Thyroid gland (tissue), 4 donors: Measurements from ENCODE around the gene LEMD3. TPM values are rescaled to one million over a fixed set of nuclear protein-coding genes. Genes with fewer than 3 reads are reported as not detected.

Experiments
- DNase-seq, 2 donors: peaks; one replicate each; pipeline ENCODE4 v3.0.0-alpha.2; 2019
- H3K27ac ChIP-seq, 3 donors: fragments of 200-600 bp; sonication (generic); 1 replicate in 2 of 3; 2 replicates in 1 of 3; pipeline ENCODE4 v1.5.1; 2016 to 2019; ENCODE audit warnings: mild to moderate bottlenecking in 1 of 3, moderate library complexity in 1 of 3
- H3K27me3 ChIP-seq: fragments of 200-600 bp; sonication (generic); one replicate; pipeline ENCODE4 v1.5.1; 2019
- H3K36me3 ChIP-seq, 2 donors: fragments of 200-600 bp; sonication (generic); one replicate each; pipeline ENCODE4 v1.5.1; 2016 to 2019
- H3K4me1 ChIP-seq, 2 donors: fragments of 200-600 bp; sonication (generic); one replicate each; pipeline ENCODE4 v1.5.1; 2017 to 2019
- H3K4me3 ChIP-seq, 3 donors: fragments of 200-600 bp; sonication (generic); replicated peaks in 1 of 3; 1 replicate in 2 of 3; 2 replicates in 1 of 3; pipeline ENCODE4 v1.5.1; 2016; ENCODE audit warnings: mild to moderate bottlenecking in 1 of 3
- H3K9me3 ChIP-seq: fragments of 200-600 bp; sonication (generic); one replicate; pipeline ENCODE4 v1.5.1; 2017
- CTCF ChIP-seq, 6 experiments: fragments of 200-600 bp in 3 of 6; fragments of 450-650 bp in 3 of 6; sonication (generic) in 3 of 6; IDR thresholded peaks; one replicate each; pipeline ENCODE4 v1.5.1; 2016 to 2019; ENCODE audit warnings: antibody characterized with exemption in 6 of 6, mild to moderate bottlenecking in 2 of 6, inconsistent platforms in 1 of 6, moderate library complexity in 1 of 6
- POLR2A ChIP-seq, 2 donors: fragments of 450-650 bp; IDR thresholded peaks; one replicate each; pipeline ENCODE4 v1.6.1; 2017; ENCODE audit warnings: antibody characterized with exemption in 2 of 2, mild to moderate bottlenecking in 2 of 2, moderate library complexity in 1 of 2
- WGBS, 2 donors: methylation state at CpG; one replicate each; pipeline ENCODE4 v1.1.5; 2017; 5-methylcytosine and 5-hydroxymethylcytosine counted together
- intact Hi-C: fragments of 100-400 bp; cut with DNase I; formaldehyde crosslinking; loops from one replicate; pipeline ENCODE4 v1.15.1; 2023
- total RNA-seq, 4 donors: library from RNA; depleted of rRNA; stranded (reverse); fragments of >200 nt; gene quantifications; one replicate each; pipeline ENCODE4 v1.2.3, GENCODE V29; 2016

LEMD3 gene
- total RNA-seq, 4 donors from 2014 or later = 45.4 to 64.0 (median 49.3) TPM

DNA sequence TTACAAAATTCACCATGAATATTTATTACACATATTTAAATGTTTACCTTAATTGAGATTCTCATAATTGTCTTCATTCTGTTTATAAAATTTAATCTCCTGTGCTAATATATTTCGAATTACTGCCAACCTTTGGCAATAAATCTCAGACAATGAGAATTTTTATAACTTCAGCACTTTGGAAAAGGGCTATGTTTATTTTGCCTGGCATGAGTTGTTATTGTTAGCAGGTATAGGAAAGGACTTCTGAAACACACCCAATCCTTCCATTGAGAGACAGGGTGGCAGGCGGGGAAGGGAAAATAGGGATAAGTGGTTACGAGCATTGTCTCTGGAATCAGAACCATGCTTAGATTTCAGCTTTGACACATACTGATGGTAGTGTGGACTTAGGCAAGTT lies 97.0 kb downstream of the LEMD3 start:
- Histone ChIP-seq H3K36me3 (no peaks in the 10 kb centered on the region), H3K27me3 (no peaks in the 10 kb centered on the region), H3K27ac (no peak overlapping the region), H3K9me3 (no peaks in the 10 kb centered on the region), H3K4me1 (peaks cover 0 to 8% of the 10 kb centered on the region in 2 donors), H3K4me3 (no peak overlapping the region)
- TF ChIP-seq CTCF (IDR thresholded peaks at IDR 0.05) = no peak
- TF ChIP-seq POLR2A (IDR thresholded peaks at IDR 0.05) = no peak
- intact Hi-C loops = no loop called here
- WGBS, 2 donors = 71 to 81% methylated on average over 3 of the region's 3 CpGs
- no peak for DNase-seq

DNA sequence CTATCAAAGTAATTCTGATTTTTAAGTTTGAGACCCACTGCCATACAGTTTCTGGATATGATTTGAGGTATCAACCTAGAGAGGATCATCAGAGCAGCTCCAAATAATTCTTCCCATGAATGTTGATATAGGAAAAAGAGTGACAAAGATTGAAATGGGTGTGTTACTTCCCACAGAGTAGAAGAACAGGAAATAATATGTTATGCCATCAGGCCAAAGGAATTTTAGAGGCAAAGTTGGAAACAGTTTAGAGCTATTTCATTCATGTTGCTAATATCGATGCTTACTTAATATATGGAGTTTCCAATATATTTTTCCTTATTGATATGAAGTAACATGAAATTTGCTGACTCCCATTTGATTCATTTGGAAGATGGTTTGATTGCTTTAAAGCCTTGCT lies 100.2 kb downstream of the LEMD3 start:
- Histone ChIP-seq H3K27ac (no peak overlapping the region), H3K36me3 (no peaks in the 10 kb centered on the region), H3K4me1 (peaks cover 0 to 8% of the 10 kb centered on the region in 2 donors), H3K27me3 (no peaks in the 10 kb centered on the region), H3K9me3 (no peaks in the 10 kb centered on the region), H3K4me3 (no peak overlapping the region)
- DNase-seq = no peak
- no peak for TF ChIP-seq CTCF (IDR thresholded peaks at IDR 0.05)
- TF ChIP-seq POLR2A (IDR thresholded peaks at IDR 0.05) = no peak
- intact Hi-C loops = no loop called here
- 71 to 84% methylated on average over 1 of the region's 1 CpG for WGBS, 2 donors

DNA sequence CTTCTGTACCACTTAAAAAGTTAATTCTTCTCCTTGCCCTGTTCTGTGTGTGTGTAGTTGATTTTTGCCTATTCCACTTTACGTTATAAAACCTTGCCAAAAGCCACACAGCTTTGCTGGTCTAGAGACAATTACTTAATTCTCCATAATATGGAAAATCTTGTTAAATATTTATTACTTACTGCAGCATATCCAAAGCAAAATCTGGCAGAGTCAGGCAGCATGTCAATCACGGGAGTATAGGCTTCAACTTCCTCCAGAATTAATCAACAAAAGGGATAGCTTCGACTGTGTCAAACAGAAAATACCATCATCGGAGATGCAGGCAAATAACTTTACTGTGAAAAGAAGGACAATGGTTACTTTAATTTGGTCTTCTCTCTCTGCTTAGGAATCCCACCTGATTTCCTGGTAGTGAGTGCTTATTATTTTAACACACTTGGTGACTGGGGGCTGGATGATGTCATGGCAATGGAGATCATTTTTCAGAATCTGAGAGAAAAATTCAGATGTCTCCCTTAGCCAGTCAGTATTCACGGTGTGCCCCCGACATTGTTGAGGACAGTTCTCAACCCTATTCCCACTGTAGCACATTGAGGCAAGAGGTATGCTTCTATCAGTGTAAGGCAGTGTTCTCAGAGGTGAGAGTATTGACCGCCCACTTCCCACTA lies 105.4 kb downstream of the LEMD3 start:
- intact Hi-C loops = no loop called here
- WGBS, 2 donors = 93% methylated on average over 7 of the region's 7 CpGs
- no peak overlapping the region for H3K4me3 ChIP-seq
- H3K27me3 ChIP-seq = no peaks in the 10 kb centered on the region
- H3K4me1 ChIP-seq = peaks cover 0 to 6% of the 10 kb centered on the region in 2 donors
- no peak overlapping the region for H3K27ac ChIP-seq
- TF ChIP-seq POLR2A (IDR thresholded peaks at IDR 0.05) (no peak), CTCF (IDR thresholded peaks at IDR 0.05) (no peak)
- DNase-seq = no peak
- H3K36me3 ChIP-seq = no peaks in the 10 kb centered on the region
- no peaks in the 10 kb centered on the region for H3K9me3 ChIP-seq

DNA sequence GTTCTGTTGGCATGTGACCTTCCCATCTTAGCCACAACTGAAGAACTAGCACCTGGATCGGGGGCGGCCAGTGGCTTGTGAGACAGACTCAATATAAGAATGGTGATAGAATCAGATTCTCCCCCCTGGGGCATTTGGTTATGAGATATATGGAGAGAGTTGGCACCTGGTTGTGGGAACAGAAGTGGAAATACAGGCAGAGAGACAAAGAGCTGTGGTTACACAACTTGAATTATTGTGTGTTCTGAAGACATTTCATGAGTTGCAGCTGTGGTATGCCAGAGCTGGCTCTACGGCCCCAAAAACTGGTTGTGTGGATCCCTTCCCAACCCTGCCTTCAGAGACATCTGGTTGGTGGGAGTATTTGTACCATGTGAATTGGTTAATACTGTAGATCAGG lies 106.2 kb downstream of the LEMD3 start:
- no peaks in the 10 kb centered on the region for H3K27me3 ChIP-seq
- no peak for TF ChIP-seq POLR2A (IDR thresholded peaks at IDR 0.05)
- no peak for TF ChIP-seq CTCF (IDR thresholded peaks at IDR 0.05)
- H3K4me3 ChIP-seq = no peak overlapping the region
- H3K36me3 ChIP-seq = no peaks in the 10 kb centered on the region
- no peaks in the 10 kb centered on the region for H3K9me3 ChIP-seq
- no peak overlapping the region for H3K27ac ChIP-seq
- 87 to 100% methylated on average over 3 of the region's 3 CpGs for WGBS, 2 donors
- intact Hi-C loops = no loop called here
- peaks cover 0 to 6% of the 10 kb centered on the region in 2 donors for H3K4me1 ChIP-seq
- no peak for DNase-seq

DNA sequence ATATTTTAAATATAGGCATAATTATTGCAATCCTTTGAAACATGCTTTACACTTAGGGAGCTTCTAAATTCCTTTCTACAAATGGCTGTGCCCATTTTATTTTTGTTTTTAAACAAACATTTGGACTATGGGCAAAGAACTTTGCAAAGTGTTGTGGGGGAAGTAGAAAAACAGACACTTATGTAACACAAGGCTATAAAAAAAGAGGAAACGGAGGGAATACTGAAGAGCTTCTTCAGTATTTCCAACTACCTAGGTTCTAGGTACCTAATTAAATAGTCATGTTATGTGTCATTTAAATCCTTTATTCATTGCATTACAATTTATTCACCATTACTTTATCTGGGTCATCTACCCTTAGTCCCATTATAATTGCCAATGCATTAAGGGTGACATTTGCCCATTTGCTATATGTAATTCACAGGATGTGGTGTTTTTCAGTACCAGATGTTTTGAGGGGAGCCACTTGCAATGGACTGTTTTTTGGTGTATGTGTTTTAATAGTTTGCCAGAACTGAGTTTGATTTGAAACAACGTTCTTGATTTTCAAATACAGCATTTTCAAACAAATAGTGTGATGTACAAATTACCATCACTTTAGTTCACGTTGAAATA lies 107.6 kb downstream of the LEMD3 start:
- H3K9me3 ChIP-seq = no peaks in the 10 kb centered on the region
- DNase-seq = no peak
- intact Hi-C loops = no loop called here
- no peak overlapping the region for H3K27ac ChIP-seq
- peaks cover 0 to 6% of the 10 kb centered on the region in 2 donors for H3K4me1 ChIP-seq
- 80 to 81% methylated on average over 3 of the region's 3 CpGs for WGBS, 2 donors
- no peaks in the 10 kb centered on the region for H3K36me3 ChIP-seq
- TF ChIP-seq POLR2A (IDR thresholded peaks at IDR 0.05) = no peak
- no peaks in the 10 kb centered on the region for H3K27me3 ChIP-seq
- H3K4me3 ChIP-seq = no peak overlapping the region
